Limb (tissue), 2 donors: ENCODE data around the gene CDX1.
A peak's percentile ranks its signal among the peaks of the same experiment; 100 is the strongest.

ENCODE experiments used
- DNase-seq, 2 donors: peaks; one replicate each; pipeline ENCODE4 v3.0.0-alpha.2; 2016; ENCODE audit errors: extremely low spot score in 2 of 2

CDX1 gene

GRCh38 chr5:150162142-150162513 lies 4.5 kb upstream of the CDX1 start:
- DNase-seq = no peak

DNA sequence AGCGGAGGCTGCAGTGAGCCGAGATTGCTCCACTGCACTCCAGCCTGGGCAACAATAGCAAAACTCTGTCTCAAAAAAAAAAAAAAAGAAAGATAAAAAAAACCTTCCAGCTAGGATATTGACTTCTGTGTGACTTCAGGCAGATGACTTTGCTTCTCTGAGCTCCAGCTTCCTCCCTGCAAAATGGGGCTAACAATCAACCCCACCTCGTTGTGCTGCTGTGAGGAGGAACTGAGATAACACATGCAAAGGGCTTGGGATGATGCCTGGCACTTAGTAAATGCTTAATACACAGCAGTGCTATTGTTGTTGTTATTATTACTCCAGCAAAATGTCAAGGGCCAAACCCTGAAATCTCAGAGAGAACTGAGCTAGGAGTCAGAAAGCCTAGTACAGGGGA lies 3.5 kb upstream of the CDX1 start:
- DNase-seq = no peak

- DNase-seq = peak; percentile 67 to 71
Measured at GRCh38 chr5:150163547-150164059, 3.0 kb upstream of the CDX1 start.

DNA sequence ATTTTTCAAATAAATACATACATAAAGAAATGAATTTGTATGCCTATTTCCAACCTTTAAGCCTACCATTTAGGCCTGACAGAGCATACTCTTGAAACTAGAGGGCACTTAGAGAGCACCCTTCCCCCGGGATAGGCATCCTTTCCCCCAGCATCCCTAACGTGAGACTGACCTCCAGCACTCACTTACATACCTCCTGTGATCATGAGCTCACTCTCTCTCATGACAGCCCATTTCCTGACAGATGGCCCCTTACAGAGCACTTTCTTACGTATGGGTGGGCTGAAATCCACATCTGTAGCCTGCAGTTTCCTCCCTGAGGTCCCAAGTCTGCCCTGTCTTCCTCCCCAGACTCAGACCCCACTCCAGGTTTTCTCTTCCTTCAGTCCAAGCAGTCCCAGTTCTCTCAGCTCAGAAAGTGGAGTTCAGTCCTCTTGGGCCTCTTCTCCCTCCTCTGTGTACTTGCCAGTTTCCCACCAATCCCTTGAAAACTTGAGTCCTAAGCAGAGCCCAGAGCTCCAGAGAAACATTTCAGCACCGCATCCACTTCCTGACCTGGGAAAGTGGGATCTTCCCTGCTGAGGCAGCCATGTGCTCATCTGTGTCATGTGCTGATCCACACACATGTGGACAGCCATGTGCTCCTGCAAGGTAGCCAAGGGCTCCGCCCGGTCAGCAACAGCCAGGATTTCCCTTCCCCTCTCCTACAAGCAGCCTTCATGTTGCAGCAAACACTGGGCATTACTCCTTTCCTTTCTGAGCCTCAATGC lies 2.2 kb upstream of the CDX1 start:
- DNase-seq = no peak

GRCh38 chr5:150166037-150166649 lies 435 bp upstream of the CDX1 start:
- DNase-seq = no peak

DNA sequence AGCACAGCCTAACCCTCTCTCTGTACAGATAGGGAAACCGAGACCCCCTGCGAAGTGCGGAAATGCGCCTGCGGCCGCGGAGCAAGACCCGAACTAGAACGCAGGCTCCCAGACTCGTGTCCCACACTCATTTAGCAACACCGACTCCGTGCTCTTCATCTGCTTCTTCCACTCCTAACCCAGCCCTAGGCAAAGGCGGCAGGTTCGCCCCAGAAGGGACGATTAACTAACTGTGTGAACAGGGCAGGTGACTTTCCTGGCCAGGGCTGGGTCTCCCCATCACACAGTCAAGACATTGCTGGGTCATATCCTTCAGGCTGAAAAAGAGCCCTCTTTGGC lies 903 bp downstream of the CDX1 start:
- DNase-seq = no peak

GRCh38 chr5:150167908-150168307 lies 1.3 kb downstream of the CDX1 start:
- DNase-seq = no peak

GRCh38 chr5:150168864-150169263 lies 2.3 kb downstream of the CDX1 start:
- DNase-seq = no peak

DNA sequence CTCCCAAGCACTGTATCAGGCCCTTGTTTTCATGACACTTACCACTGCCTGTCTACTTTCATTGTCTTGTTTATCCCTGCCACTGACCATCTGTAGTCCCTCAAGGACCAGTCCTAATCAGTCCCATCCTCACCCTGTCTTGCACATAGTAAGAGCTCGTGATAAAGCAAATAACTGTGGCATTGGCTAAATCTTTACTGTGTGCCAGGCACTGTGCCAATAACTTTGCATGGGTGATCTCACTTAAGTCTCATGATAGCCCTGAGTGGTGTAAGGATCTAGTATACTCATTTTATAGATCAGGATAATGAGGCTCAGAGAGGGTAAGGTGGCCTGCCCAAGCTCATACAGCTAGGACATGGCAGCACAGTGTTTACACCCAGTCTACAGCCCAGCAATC lies 5.6 kb downstream of the CDX1 start:
- DNase-seq = no peak

DNA sequence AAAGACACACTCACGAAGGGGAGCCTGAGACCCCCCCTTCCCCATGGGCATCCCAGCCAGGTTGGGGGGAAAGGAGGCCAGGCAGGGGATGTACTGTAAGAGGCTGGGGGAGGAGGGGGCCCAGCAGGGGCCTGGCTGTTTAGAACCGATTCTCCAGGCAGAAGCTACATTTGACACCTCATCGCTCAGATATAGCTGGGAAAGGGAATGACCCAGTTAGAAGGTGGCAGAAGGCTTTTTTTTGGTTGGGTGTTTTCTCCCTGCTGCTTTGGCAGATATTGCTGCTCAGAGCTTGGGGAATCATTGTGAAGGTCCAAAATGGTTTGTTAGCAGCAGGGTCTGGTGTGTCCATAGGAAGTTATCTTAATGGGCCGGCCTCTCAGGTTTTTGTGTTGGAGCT lies 6.0 kb downstream of the CDX1 start:
- no peak for DNase-seq

DNA sequence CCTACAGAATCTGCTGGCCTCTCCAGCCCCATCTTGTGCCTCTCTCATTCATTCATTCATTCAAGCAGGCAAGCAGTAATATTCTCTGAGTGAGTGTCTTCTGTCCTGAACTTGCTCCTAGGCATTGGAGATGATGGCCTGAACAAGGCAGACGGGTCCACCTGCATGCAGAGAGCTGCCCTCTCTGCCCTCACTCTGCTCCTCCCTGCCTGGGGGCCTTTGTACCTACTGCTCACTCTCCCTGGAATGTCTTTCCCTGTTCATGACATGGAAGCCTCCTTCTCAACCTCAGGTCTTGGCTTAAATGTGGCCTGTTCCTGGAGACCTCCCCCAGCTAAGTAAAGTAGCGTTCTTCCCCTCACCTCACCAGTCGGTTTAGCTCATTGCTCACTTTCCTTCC lies 6.6 kb downstream of the CDX1 start:
- no peak for DNase-seq

GRCh38 chr5:150174285-150174684 lies 7.7 kb downstream of the CDX1 start:
- DNase-seq = no peak

GRCh38 chr5:150175076-150175475 lies 8.5 kb downstream of the CDX1 start:
- no peak for DNase-seq

GRCh38 chr5:150175536-150175935 lies 9.0 kb downstream of the CDX1 start:
- no peak for DNase-seq

DNA sequence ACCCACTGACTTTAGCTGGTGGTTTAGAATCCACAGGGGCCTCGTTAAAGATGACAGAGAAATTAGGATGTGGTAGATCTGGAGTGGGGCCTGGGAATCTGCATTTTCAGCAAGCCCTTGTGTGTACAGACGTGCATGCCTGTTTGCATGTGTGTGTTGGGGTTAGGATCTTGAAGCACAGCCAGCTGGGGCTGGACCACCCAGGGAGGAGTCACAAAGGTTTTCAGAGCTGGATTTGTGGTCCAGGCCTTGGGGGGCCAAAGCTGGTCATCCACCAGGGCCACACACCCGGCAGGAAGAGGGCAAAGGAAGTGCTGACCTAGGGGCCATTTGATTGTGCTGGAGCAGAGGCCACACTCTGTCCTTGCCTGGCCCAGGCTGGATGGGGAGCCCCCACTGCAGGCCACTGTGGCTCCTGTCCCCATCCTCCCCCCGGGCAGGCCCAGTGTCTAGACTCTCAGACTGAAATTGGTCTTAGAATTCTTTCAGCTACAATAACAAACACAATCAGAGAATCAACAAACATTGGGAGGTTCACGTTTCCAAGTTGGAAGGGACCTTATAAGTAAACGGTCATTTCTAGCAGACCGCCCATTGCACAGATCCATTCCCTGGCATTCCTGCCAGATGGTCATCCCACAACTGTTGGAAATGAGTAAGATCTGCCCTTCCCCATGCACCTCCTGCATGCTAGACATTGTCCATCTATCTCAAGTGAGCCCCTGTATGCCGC lies 10.3 kb downstream of the CDX1 start:
- DNase-seq = no peak

GRCh38 chr5:150177721-150178120 lies 11.1 kb downstream of the CDX1 start:
- DNase-seq = no peak

- DNase-seq = no peak
Measured at GRCh38 chr5:150178262-150178661, 11.7 kb downstream of the CDX1 start.

GRCh38 chr5:150179019-150179620 lies 12.5 kb downstream of the CDX1 start:
- DNase-seq = no peak

DNA sequence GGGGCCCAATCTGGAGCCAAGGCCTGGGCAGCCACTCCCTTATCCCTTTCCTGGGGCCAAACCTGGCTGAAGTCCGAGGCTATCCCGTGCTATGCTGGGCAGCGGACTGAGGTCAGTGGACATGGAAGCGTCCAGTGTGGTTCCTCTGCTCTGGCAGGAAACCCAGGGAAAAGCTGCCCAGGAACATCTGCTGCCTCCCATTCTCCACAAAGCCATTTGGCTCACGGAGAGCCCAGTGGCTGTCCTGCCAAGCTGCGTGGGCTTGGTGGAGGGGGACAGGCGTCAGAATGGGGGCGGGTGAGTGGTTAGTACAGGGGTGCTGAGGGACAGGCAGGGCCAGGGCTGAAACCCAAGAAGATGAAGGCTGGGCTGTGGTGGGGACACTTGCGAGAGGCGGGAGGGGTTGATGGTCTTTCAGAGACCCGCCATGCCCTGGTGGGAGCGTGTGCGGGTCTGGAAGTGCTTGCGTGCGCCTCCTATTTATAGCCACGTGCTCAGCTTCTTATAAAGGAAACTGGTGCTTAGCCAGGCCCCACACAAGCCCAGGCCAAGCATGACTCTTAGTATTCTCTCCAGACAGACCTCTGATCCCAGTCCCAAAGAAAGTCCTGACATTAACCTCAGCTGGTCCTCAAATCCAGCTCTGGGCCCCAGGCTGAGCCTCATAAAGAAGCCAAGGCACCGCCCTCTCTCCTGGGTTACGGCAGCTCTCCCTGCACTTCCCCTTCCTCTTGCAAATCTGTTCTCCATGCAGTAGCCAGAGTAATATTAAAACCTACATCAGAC lies 13.9 kb downstream of the CDX1 start:
- peak; percentile 55 to 71 for DNase-seq

- no peak for DNase-seq
Measured at GRCh38 chr5:150181027-150181426, 14.4 kb downstream of the CDX1 start.

DNA sequence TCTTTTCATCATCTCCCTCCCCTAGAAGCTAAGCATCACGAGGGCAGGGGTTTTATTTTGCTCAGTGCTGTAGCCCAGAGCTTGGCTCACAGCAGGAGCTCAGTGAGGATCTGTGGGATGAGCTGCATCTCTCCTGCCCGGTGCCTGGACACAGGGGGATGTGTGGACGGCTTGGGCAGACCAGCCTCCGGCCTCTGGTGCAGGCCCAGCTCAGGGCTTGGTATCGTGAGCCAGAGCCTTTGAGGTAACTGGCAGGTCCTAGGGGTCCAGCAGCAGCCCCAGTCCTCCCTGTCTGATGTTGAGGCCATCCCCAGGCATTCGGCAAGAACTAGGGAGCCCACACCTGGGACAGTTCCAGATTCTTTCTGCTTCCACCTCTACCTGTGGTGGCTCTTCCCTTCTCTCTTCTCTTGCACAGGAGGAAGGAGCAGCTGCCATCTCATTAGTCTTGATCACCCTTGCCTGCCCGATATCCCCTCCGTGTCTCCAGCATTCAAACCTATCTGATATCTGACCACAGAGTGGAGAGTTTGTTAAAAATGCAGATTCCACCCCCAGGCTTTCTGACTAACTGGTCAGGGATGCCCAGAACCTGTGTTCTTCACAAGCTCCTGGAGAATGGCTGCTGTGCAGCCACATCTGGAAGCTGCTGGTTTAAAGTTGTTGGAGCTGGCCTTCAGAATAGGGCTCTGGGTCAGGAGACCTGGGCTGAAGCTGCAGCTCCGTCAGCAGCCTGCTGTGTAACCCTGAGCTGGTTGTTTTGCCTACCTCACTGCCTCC lies 15.4 kb downstream of the CDX1 start:
- no peak for DNase-seq
